ENCODE results near the gene SCAI.
"Not testable (repeated sequence)": the region's sequence is repeated elsewhere in the genome, so short reads cannot be mapped to it uniquely, and the experiment has no call there.

The SCAI gene

GRCh38 chr9:124947727-124948391, 195.5 kb downstream of the SCAI start:
- no peak for DNase-seq (ENCODE audit: low read depth)

DNA sequence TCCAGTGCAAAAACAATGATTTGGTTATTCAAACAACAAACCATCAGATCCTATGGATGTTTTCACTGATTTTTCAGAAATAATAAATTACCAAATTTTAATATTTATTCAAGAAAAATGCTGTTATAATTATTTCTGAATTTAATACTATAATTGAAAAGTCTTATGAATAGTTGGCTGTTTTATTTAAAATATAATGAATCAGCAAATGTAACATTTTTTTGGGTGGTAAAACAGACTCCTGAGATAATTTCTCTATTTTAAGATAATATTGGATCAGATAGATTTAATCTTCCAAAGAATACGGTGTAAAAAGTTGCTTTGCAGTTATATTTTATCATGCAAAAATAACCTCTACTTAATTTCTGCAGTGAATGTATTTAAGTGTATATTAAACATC, 197.2 kb downstream of the SCAI start:
- no peak for DNase-seq (ENCODE audit: low read depth)

DNA sequence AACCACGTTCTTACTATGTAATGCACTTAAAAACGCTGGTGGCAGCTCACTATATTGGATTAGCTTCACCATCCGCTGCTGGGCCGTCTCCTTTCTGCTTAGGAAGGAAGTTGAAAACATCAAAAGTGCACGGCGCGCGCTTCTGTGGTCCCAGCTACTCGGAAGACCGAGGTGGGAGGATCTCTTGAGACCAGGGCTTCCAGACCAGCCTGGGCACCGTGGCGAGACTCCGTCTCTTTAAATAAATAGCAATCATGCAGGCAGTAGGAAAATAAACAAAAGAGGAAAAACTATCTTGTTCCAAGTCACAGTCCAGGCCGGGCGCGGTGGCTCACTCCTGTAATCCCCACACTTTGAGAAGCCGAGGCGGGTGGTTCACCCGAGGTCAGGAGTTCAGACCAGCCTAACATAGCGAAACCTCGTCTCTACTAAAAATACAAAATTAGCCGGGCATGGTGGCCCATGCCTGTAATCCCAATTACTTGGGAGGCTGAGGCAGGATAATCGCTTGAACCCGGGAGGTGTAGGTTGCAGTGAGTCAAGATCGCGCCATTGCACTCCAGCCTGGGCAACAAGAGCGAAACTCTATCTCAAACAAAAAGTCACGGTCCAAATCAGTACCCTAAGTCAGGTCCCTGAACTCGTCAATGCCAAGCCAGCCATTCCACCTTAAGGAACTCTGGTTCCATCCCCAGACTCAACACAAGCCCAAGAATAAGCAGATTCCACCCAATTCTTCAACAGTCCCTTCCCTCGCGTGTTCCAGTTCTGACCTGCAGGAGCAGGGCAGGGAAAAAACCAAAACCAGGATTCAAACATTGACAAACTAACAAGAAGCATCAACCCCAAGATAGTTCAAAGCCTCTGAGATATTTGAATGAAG, 201.4 kb downstream of the SCAI start:
- peak; percentile 57 for DNase-seq (ENCODE audit: low read depth)

- peak; percentile 93 for DNase-seq (ENCODE audit: low read depth)
Measured at GRCh38 chr9:124940894-124941678, 202.2 kb downstream of the SCAI start, which contains the start of gene GOLGA1. TSS of gene GOLGA1 (minus strand) at chr9:124941083. CDS start at chr9:124938711, 2,372 bp downstream.

- no peak for DNase-seq (ENCODE audit: low read depth)
Measured at GRCh38 chr9:124940521-124940893, 202.8 kb downstream of the SCAI start.

DNA sequence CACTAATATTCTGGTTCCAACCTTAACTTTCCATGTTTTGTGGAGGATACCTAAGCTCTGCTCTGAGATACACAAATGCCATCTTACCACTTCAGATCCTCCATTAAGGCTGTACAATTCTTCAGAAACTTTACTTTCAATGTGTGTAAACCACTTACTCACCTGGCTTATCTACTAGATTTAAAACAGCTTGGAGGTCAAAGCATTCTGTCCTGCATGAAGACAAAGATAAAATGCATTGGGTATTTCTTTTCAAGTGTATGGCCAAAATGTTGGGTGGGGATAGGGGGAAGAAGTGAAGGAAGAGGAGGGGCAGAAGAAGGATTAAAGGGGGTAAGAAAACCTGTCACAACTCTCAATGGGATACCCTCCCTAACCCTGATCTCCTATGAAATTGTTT, 203.4 kb downstream of the SCAI start:
- DNase-seq (ENCODE audit: low read depth), result no peak

DNA sequence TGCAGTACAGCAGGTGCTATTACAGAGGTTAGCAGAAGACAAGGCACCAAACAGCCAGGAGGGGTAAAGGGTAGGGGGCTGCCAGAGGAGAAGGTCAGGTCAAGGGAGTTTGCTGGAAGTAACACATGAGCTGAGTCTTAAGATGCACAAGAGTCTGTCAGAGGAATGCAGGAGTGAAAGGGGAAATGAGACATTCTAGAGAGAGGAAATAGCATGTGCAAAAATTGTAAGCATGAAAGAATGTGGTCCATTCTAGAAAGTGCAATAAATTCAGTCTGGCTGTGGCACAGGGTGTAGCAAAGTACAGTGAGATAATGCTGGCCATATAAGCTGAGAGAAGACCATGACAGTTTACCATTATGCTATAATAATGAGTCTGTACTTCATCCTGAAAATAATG, 209.0 kb downstream of the SCAI start:
- DNase-seq (ENCODE audit: low read depth), result no peak

DNA sequence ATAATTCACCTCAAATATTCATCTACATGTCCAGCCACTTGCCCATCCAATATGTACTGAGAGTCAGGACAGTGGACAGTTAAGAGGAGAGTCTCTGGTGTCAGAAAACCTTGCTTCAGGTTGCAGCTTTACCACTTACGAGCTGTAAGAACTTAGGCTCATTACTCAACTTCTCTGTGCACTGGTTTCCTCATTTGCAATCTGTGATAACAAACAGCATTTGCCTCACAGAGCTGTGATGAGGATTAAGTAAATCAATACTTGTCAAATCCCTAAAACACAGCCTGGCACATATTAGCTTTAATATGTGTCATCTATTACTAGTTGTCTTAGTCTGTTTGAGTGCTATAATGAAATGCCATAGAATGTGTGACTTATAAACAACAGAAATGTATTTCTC, 211.0 kb downstream of the SCAI start:
- no peak for DNase-seq (ENCODE audit: low read depth)

DNA sequence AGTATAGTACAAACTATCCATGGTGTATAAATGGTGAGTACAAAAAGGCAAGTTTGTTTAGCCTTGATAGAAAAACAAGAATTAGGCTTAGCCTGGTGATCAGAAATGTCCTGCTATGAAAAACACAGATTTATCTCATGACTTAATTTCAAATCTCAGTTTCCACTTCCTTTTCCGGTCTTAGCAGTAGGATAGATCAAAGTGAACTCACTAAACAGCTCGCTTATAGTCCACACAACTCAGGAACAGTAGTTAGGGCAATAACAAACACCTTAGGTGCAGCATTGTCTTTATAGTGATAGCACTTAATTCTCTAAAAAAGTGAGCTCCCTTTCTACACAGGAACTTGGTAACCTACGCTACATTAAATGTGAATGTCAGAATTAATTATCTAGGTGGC, 213.9 kb downstream of the SCAI start:
- DNase-seq (ENCODE audit: low read depth), result no peak

GRCh38 chr9:124928116-124928515, 215.2 kb downstream of the SCAI start:
- DNase-seq (ENCODE audit: low read depth), result no peak

DNA sequence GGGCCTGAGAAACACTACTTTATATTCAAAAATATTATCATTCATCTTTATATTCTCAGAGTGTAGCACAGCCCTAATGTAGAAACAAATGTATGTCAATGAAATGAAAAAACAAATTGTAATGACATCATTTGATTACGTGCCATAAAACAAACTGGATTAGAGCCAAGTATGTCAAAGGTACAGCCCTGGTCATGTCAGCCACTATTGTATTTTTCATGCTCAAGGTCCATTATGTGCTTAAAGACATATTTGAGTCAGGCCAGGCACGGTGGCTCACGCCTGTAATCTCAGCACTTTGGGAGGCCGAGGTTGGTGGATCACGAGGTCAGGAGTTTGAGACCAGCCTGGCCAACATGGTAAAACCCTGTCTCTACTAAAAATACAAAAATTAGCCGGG, 222.9 kb downstream of the SCAI start:
- not testable (repeated sequence) for DNase-seq (ENCODE audit: low read depth)

DNA sequence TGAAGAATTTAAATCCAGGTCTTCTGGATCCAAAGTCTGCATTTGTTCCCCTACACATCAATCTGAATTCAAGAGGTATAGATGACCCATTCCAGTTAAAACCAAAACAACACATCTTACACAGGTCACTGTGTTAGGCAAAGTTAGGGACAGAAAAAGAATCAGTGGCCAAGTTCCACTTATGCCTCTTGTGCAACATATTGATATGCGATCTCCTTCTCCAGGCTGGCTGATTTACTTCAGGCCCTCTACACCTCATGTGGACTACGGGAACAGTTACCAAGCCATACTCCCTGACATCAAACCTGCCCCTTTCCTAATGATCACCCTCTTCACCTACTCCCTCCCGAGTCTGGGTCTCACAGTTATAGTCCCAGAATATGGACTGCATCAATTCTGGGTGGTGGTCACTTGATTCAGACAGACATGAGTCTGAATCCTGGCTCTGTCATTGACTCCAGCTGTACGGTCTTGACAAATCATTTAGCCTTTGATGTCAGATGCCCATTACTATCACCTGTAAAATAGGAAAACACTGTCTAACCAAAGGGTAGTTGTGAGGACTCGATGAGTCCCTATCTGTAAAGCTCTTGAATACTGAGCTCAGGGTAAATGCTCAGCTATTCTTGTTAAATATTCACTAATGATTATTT, 228.4 kb downstream of the SCAI start:
- no peak for DNase-seq (ENCODE audit: low read depth)

DNA sequence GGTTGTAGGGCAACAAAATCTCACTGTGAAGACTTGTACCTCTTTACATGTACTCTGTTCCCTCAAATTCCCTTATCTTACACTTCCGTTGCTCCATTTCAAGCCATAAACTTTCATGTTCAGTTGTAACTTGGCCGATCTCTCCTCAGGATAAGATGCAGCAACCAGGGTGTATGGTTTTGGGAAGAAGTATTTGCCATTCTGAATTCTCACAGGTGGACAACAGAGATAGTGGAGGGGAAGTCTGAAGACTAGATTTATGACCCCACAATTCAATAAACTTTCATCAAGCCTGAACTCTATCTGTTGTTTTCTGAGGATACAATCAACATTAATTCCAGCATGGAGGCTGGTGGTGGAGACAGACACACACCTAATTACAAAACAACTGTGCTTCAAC, 229.9 kb downstream of the SCAI start:
- no peak for DNase-seq (ENCODE audit: low read depth)

DNA sequence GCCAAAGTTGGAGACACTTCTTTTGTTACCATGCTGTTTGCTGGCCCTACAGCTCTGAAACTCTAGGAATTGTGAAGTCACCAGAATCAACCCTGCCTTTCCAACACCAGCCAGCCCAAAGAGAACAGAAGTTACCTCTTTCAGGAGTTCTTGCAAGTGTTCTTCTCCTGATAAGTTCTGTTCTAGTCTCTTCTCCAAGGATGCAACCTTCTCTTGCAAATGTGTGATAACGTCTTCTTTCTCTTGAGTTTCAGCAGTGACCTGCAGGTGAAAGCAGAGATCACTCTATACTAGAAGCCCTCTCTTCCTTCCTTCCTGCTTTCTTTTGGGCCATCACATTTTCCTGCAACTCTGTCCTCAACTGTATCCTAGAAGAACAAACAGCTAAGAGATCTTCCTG, 231.6 kb downstream of the SCAI start:
- no peak for DNase-seq (ENCODE audit: low read depth)

DNA sequence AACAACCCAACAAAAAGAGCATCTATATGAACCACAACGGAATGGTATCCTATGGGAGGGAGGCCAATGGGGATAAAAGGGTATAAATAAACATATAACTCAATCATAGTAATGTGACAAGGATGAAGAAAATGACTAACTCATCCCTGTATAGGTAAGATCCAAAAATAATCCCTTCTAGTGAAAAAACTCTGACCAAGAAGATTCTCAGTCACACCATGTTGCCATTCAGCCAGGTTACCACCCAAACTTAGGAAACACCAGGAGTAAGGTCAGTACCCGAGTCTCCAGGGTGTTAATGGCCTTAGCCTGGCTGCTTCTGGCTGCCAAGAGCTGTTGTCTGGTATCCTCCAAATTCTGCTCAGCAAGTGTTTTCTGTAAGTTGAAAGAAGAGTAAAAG, 235.2 kb downstream of the SCAI start:
- DNase-seq (ENCODE audit: low read depth), result no peak

DNA sequence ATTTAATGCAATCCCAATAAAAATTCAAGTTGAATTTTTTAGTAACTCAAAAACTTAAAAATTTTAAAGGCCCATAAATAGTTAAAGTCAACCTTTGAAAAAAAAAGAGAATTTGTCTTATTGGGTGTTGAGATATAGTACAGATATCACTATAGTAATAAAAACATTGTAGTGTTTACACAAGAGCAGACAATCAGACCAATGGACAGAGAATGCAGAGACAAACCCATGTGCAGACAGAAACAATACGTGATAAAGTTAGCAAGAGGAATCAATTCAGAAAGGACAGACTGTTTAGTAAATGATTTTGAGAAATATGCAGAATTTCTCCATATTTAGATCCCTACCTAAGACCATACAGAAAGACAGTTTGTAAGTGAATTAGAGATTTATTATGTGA, 236.4 kb downstream of the SCAI start:
- DNase-seq (ENCODE audit: low read depth), result no peak

DNA sequence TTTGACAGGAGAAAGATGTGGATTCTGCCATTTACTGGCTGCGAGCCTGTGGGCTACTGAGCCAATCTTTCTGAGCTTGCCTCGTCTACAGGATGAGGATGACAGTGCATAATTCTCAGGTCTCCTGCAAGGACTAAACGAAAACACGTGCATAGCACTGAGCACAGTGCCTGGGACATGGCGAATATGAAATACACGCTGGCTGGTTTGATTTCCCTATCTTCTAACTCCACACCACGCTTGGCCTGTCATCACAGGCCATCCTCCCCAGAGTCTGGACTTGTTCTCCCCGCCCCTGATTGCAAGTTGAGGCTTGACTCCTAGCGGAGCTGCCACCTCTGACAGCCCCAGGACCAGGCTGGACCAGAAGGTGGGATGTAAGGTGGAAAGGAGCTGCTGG, 243.5 kb downstream of the SCAI start:
- no peak for DNase-seq (ENCODE audit: low read depth)

DNA sequence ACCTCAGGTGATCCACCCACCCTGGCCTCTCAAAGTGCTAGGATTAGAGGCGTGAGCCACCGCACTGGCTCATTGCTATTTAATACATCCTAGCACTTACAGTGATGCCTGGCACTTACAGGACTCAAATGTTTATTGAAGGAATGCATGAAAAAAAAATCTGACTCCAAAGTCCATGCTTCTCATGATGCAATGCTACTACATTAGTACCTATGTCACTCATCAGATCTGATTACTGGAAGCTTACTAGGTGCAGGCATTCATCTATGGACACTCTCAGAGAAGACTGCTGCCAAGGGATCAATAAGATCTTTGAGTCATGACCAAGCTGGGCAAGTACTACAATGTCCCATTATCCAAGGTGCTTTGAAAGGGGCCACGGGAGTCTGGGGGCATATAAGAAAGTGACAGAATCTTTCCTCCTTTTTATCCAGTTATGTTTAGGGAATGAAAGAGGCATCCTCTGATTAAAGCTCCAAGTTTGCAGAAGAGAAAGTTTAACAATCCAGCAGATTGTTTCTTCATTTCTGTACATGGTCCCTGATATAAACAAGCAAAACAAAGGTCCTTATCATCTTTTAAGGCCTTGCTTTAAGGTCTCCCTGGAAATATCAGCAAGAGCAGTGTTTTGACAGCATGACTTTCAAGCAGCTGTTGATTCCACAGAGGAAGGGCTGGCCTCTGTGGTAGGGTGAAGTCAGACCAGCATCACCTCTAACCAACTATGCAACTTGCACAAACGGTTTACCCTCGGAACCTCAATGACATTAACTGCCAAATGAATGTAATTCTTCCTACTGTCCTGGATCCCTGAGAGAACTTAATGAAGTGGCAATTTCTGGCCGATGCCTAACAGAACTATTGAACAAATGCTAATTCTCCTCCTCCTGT, 245.5 kb downstream of the SCAI start:
- DNase-seq (ENCODE audit: low read depth), result no peak

GRCh38 chr9:124894741-124895170, 248.6 kb downstream of the SCAI start:
- no peak for DNase-seq (ENCODE audit: low read depth)

- DNase-seq (ENCODE audit: low read depth), result no peak
Measured at GRCh38 chr9:124894035-124894740, 249.1 kb downstream of the SCAI start.

Data from activated T-cell treated with anti-CD3 and anti-CD28 coated beads for 48 hours (primary cell).